Coronary artery (tissue), 2 donors: ENCODE results near the gene SLX4.

Experiments
- DNase-seq: peaks from one replicate; pipeline ENCODE4 v3.0.0-alpha.2; 2017; ENCODE audit warnings: low spot score
- H3K27ac ChIP-seq, 2 donors: fragments of 200-600 bp; sonication (generic); one replicate each; pipeline ENCODE4 v1.5.1; 2016 to 2019
- H3K4me3 ChIP-seq: fragments of 200-600 bp; sonication (generic); 2 replicates; pipeline ENCODE4 v1.5.1; 2016; ENCODE audit warnings: mild to moderate bottlenecking, moderate library complexity
- CTCF ChIP-seq: fragments of 200-600 bp; sonication (generic); IDR thresholded peaks from one replicate; pipeline ENCODE4 v1.5.1; 2019; ENCODE audit warnings: antibody characterized with exemption

The SLX4 gene

GRCh38 chr16:3587547-3588110 is 23.8 kb downstream of the SLX4 start:
- Histone ChIP-seq H3K27ac (no peak overlapping the region), H3K4me3 (no peak overlapping the region)
- DNase-seq: no peak
- no peak for TF ChIP-seq CTCF

GRCh38 chr16:3584412-3584811 is 27.0 kb downstream of the SLX4 start:
- DNase-seq: no peak

GRCh38 chr16:3583303-3584038 is 27.9 kb downstream of the SLX4 start:
- Histone ChIP-seq H3K27ac (no peak overlapping the region), H3K4me3 (no peak overlapping the region)
- no peak for DNase-seq
- TF ChIP-seq CTCF: no peak

More at GRCh38 chr16:3584412-3584811, 27.0 kb downstream of the SLX4 start:
- Histone ChIP-seq H3K4me3 (no peak overlapping the region), H3K27ac (no peak overlapping the region)
- TF ChIP-seq CTCF: no peak

GRCh38 chr16:3582276-3583165 is 28.9 kb downstream of the SLX4 start:
- DNase-seq: no peak
- no peak overlapping the region for H3K27ac ChIP-seq
- no peak for TF ChIP-seq CTCF
- no peak overlapping the region for H3K4me3 ChIP-seq

- Histone ChIP-seq H3K4me3 (no peak overlapping the region), H3K27ac (no peak overlapping the region)
- no peak for DNase-seq
- TF ChIP-seq CTCF: no peak
These were observed 30.0 kb downstream of the SLX4 start for GRCh38 chr16:3581392-3581791.

- no peak for TF ChIP-seq CTCF
- H3K27ac ChIP-seq: no peak overlapping the region
- no peak overlapping the region for H3K4me3 ChIP-seq
- DNase-seq: no peak
These were observed 30.7 kb downstream of the SLX4 start for GRCh38 chr16:3580686-3581085.
